CD4-positive, alpha-beta T cell (primary cell): ENCODE measurements around the gene TACC3. TPM values are rescaled to one million over a fixed set of nuclear protein-coding genes. Genes with fewer than 3 reads are reported as not detected.

Source experiments
- ATAC-seq: fragments of 200-7000 bp; cut with Tn5 transposase; one replicate; pipeline ENCODE4 v1.10.0; 2022; ENCODE audit warnings: mild to moderate bottlenecking; ENCODE audit not compliant: poor library complexity
- CTCF ChIA-PET: fragments of 350-600 bp; sonication (Branson Sonifier 250); formaldehyde crosslinking; loops from one replicate; lab custom pipeline; 2021; ENCODE audit warnings: antibody characterized with exemption, inconsistent platforms; lab: Charles Lee
- POLR2A ChIA-PET: fragments of 350-600 bp; sonication (Branson Sonifier 250); formaldehyde crosslinking; loops from one replicate; lab custom pipeline; 2021; ENCODE audit warnings: antibody characterized with exemption, inconsistent platforms; lab: Charles Lee
- DNase-seq, 14 experiments: peaks; one replicate each; pipeline ENCODE4 v3.0.0-alpha.2; 2013 to 2020; ENCODE audit warnings: mixed read lengths in 2 of 14
- H3K27ac ChIP-seq, 2 donors: one replicate each; pipeline versions ENCODE4 v1.5.1 to v1.7.0; 2013; ENCODE audit warnings: low read length in 2 of 2, low read depth in 1 of 2, mild to moderate bottlenecking in 1 of 2
- H3K27me3 ChIP-seq, 2 experiments: 1 replicate in 1 of 2; 2 replicates in 1 of 2; pipeline versions ENCODE4 v1.6.1 to v1.7.0; 2013; ENCODE audit warnings: low read length in 2 of 2, control low read depth in 1 of 2, mild to moderate bottlenecking in 1 of 2, moderate library complexity in 1 of 2; ENCODE audit not compliant: insufficient read depth in 2 of 2, control insufficient read depth in 1 of 2
- H3K36me3 ChIP-seq: one replicate; pipeline ENCODE4 v1.6.1; 2013; ENCODE audit warnings: low read length, control low read depth; ENCODE audit not compliant: insufficient read depth
- H3K4me1 ChIP-seq: one replicate; pipeline ENCODE4 v1.6.1; 2013; ENCODE audit warnings: low read length, control low read depth; ENCODE audit not compliant: insufficient read depth
- H3K4me3 ChIP-seq: one replicate; pipeline ENCODE4 v1.5.1; 2013; ENCODE audit warnings: mild to moderate bottlenecking, low read length, moderate library complexity
- H3K9me3 ChIP-seq, 2 experiments: 1 replicate in 1 of 2; 2 replicates in 1 of 2; pipeline versions ENCODE4 v1.6.1 to v1.7.0; 2013; ENCODE audit warnings: low read length in 2 of 2, mild to moderate bottlenecking in 2 of 2, control low read depth in 1 of 2, moderate library complexity in 1 of 2; ENCODE audit not compliant: control insufficient read depth in 1 of 2, insufficient read depth in 1 of 2
- H3K27ac Mint-ChIP-seq: one replicate; pipeline ENCODE4 v1.8.0; 2020; ENCODE audit warnings: mixed read lengths
- H3K27me3 Mint-ChIP-seq: one replicate; pipeline ENCODE4 v1.8.0; 2021; ENCODE audit warnings: mixed read lengths
- H3K36me3 Mint-ChIP-seq: one replicate; pipeline ENCODE4 v1.8.0; 2021; ENCODE audit warnings: low read depth, mixed read lengths
- H3K4me1 Mint-ChIP-seq: one replicate; pipeline ENCODE4 v1.8.0; 2021; ENCODE audit warnings: low read depth, mixed read lengths
- H3K4me3 Mint-ChIP-seq: one replicate; pipeline ENCODE4 v1.8.0; 2020; ENCODE audit warnings: mild to moderate bottlenecking, mixed read lengths
- H3K9me3 Mint-ChIP-seq: one replicate; pipeline ENCODE4 v1.8.0; 2020; ENCODE audit warnings: mixed read lengths
- CTCF ChIP-seq: fragments of 200-600 bp; IDR thresholded peaks from one replicate; pipeline ENCODE4 v1.8.0; 2022; ENCODE audit warnings: antibody characterized with exemption, mild to moderate bottlenecking
- intact Hi-C, 2 experiments: fragments of 100-400 bp; cut with DNase I in 1 of 2; cut with micrococcal nuclease in 1 of 2; formaldehyde crosslinking; loops; one replicate each; pipeline versions ENCODE4 v1.15.1 to v1.9.0; 2023 to 2025; cut with DNase I, micrococcal nuclease
- total RNA-seq, 174 experiments: library from RNA in 2 of 174; stranded (reverse) in 2 of 174; gene quantifications; one replicate each; pipeline ENCODE4 v1.2.3 and lab custom pipeline; 2021 to 2026

The TACC3 gene
- total RNA-seq, 2 experiments from 2014 or later, result 123 TPM

DNA sequence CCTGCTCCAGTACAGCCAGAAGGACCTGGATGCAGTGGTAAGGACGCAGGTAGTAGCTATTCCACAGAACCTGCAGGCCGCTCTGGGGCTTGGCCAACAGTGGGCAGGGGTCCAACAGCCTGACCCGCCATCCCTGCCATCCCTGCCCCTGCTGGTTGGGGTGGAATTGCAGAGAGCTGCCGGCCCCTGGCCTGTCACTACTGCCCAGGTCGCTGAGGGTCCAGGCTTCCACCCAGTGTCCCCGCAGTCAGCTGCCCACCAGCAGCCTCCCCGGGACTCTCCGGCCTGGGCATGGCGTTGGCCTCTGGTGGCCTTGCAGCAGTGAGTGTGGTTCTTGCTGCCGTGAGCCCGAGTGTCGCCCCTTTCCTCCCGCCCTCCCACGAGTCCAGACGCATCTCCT, 16.3 kb downstream of the TACC3 start:
- POLR2A ChIA-PET, result interaction anchor here (0.8 kb wide), 1 partner anchor 823 kb away, joined by 3 read pairs; no protein-coding TSS in a partner anchor
- Histone ChIP-seq H3K27me3 (no peaks in the 10 kb centered on the region), H3K36me3 (peaks cover 93% of the 10 kb centered on the region), H3K4me1 (no peaks in the 10 kb centered on the region), H3K27ac (no peak overlapping the region), H3K9me3 (peaks cover 15 to 32% of the 10 kb centered on the region in 2 experiments), H3K4me3 (no peak overlapping the region)
- no peaks in the 10 kb centered on the region for H3K9me3 Mint-ChIP-seq
- intact Hi-C loops, result no loop called here
- H3K27ac Mint-ChIP-seq, result no peak overlapping the region
- DNase-seq (no peak), ATAC-seq (no peak)
- H3K4me3 Mint-ChIP-seq, result no peak overlapping the region
- H3K36me3 Mint-ChIP-seq, result peaks cover 91% of the 10 kb centered on the region
- TF ChIP-seq CTCF, result no peak
- CTCF ChIA-PET, result no interaction called here
- H3K27me3 Mint-ChIP-seq, result no peaks in the 10 kb centered on the region
- no peaks in the 10 kb centered on the region for H3K4me1 Mint-ChIP-seq

DNA sequence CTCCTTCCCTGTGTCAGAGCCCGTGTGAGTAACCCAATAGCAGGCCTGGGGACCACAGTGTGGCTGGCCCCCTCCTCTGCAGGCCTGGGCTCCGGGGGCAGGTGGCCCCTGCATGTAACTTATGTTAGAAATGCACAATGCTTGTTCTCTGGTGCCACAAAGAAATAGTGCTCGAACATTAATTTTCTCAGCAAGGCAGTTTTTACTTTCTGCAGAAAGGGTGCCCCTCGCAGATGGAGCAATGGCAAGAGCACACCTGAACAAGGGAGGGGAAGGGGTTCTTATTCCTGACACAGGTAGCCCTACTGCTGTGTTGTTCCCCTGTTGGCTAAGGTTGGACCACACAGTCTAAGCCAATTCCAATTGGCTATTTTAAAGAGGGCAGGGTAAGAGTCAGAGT, 17.1 kb downstream of the TACC3 start:
- no peaks in the 10 kb centered on the region for H3K9me3 Mint-ChIP-seq
- TF ChIP-seq CTCF, result no peak

DNA sequence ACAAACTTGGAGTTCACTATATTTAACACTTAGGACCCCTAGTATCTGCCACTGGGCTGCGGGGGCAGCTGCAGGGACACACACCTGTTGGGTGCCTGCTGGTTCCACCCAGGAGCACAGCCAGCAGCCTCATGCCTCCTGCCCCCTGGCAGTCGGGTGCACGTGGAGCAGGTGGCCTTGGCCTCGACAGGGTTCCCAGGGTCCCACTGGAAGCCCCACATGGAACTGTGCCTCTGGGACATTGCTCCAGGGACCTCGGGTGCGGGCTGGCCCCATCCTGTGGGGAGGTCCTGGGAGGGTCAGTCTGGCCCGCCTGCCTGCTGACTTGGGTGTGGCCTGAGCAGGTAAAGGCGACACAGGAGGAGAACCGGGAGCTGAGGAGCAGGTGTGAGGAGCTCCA, 18.0 kb downstream of the TACC3 start:
- Mint-ChIP-seq H3K4me3 (no peak overlapping the region), H3K9me3 (no peaks in the 10 kb centered on the region), H3K27me3 (no peaks in the 10 kb centered on the region), H3K27ac (no peak overlapping the region), H3K4me1 (no peaks in the 10 kb centered on the region), H3K36me3 (peaks cover 90% of the 10 kb centered on the region)
- POLR2A ChIA-PET, result no interaction called here
- TF ChIP-seq CTCF, result no peak
- Histone ChIP-seq H3K27me3 (no peaks in the 10 kb centered on the region), H3K4me3 (no peak overlapping the region), H3K4me1 (no peaks in the 10 kb centered on the region), H3K36me3 (peaks cover 88% of the 10 kb centered on the region), H3K9me3 (peaks cover 15 to 32% of the 10 kb centered on the region in 2 experiments), H3K27ac (no peak overlapping the region)
- CTCF ChIA-PET, result no interaction called here
- intact Hi-C loops, result no loop called here
- DNase-seq (no peak), ATAC-seq (no peak)

More for the DNA sequence above, 17.1 kb downstream of the TACC3 start:
- CTCF ChIA-PET, result no interaction called here
- DNase-seq (no peak), ATAC-seq (no peak)
- Mint-ChIP-seq H3K4me1 (no peaks in the 10 kb centered on the region), H3K27me3 (no peaks in the 10 kb centered on the region), H3K27ac (peak overlapping the region; percentile 9), H3K36me3 (peaks cover 89% of the 10 kb centered on the region), H3K4me3 (no peak overlapping the region)
- H3K4me3 ChIP-seq, result no peak overlapping the region
- intact Hi-C loops, result no loop called here
- peaks cover 15 to 32% of the 10 kb centered on the region in 2 experiments for H3K9me3 ChIP-seq
- POLR2A ChIA-PET, result interaction anchor here (0.8 kb wide), 1 partner anchor 823 kb away, joined by 3 read pairs; no protein-coding TSS in a partner anchor
- peaks cover 85% of the 10 kb centered on the region for H3K36me3 ChIP-seq
- H3K4me1 ChIP-seq, result no peaks in the 10 kb centered on the region
- H3K27me3 ChIP-seq, result no peaks in the 10 kb centered on the region
- H3K27ac ChIP-seq, result no peak overlapping the region
